Measurements from ENCODE around the gene IL34. TPM values are rescaled to one million over a fixed set of nuclear protein-coding genes. Genes with fewer than 3 reads are reported as not detected.

IL34 gene
- total and polyA plus RNA-seq, 2 experiments from 2014 or later, result not detected

GRCh38 chr16:70694088-70694867 lies 47.9 kb downstream of the IL34 start:
- Histone ChIP-seq H3K36me3 (ENCODE audit: low read depth) (no peaks in the 10 kb centered on the region), H3K4me1 (ENCODE audit: insufficient read depth) (peaks cover 52% of the 10 kb centered on the region), H3K4me3 (0 out of 2 replicates have a peak overlapping the region, but pooled peaks have one; percentile 5), H2AFZ (no peak overlapping the region), H4K20me1 (ENCODE audit: insufficient read depth) (no peaks in the 10 kb centered on the region), H3K9me3 (ENCODE audit: low read depth) (no peaks in the 10 kb centered on the region), H3K4me2 (ENCODE audit: unreplicated experiment) (peak overlapping the region; percentile 51), H3K9me2 (ENCODE audit: insufficient read depth) (no peaks in the 10 kb centered on the region), H3K9ac (peak overlapping the region; percentile 86), H3K27me3 (replicated peaks; ENCODE audit: insufficient read depth) (no peaks in the 10 kb centered on the region), H3F3A (ENCODE audit: insufficient read depth) (peaks cover 9% of the 10 kb centered on the region; the same call in 1 of the 2 replicates), H3K27ac (peak overlapping the region; percentile 73), H3K79me2 (ENCODE audit: insufficient read depth) (no peaks in the 10 kb centered on the region)
- in situ Hi-C loops (cut with MboI), result no loop called here
- WGBS, 2 experiments (ENCODE audit: low coverage in 1 of 2, low lambda C conversion rate in 2 of 2, missing lambda C conversion rate in 2 of 2), result 25 to 27% methylated on average over 17 of the region's 17 CpGs
- TF ChIP-seq EZH2 (IDR thresholded peaks at IDR 0.05; ENCODE audit: insufficient read depth, poor library complexity, severe bottlenecking), result no peak
- TF ChIP-seq EZH2phosphoT487 (IDR thresholded peaks at IDR 0.05; ENCODE audit: insufficient read depth, low read depth), result no peak
- DNase-seq, result peak; percentile 89

- TF ChIP-seq EZH2phosphoT487 (IDR thresholded peaks at IDR 0.05; ENCODE audit: insufficient read depth, low read depth) (no peak), EZH2 (IDR thresholded peaks at IDR 0.05; ENCODE audit: insufficient read depth, poor library complexity, severe bottlenecking) (no peak)
- no peaks in the 10 kb centered on the region for H3K36me3 ChIP-seq (ENCODE audit: low read depth)
- in situ Hi-C loops (cut with MboI), result no loop called here
- no peak overlapping the region for H2AFZ ChIP-seq
- peak overlapping the region; percentile 73 for H3K27ac ChIP-seq
- H3K79me2 ChIP-seq (ENCODE audit: insufficient read depth), result no peaks in the 10 kb centered on the region
- no peaks in the 10 kb centered on the region for H3K9me2 ChIP-seq (ENCODE audit: insufficient read depth)
- H4K20me1 ChIP-seq (ENCODE audit: insufficient read depth), result no peaks in the 10 kb centered on the region
- 68 to 72% methylated on average over 4 of the region's 4 CpGs for whole genome bisulfite sequencing, 2 experiments (ENCODE audit: low coverage in 1 of 2, low lambda C conversion rate in 2 of 2, missing lambda C conversion rate in 2 of 2)
- H3K4me3 ChIP-seq, result no peak overlapping the region
- no peaks in the 10 kb centered on the region for H3K27me3 ChIP-seq (replicated peaks; ENCODE audit: insufficient read depth)
- H3K9me3 ChIP-seq (ENCODE audit: low read depth), result no peaks in the 10 kb centered on the region
- peaks cover 9% of the 10 kb centered on the region; the same call in 1 of the 2 replicates for H3F3A ChIP-seq (ENCODE audit: insufficient read depth)
- H3K4me2 ChIP-seq (ENCODE audit: unreplicated experiment), result peak overlapping the region; percentile 51
- H3K9ac ChIP-seq, result peak overlapping the region; percentile 86
- DNase-seq, result peak; percentile 54
- H3K4me1 ChIP-seq (ENCODE audit: insufficient read depth), result peaks cover 52% of the 10 kb centered on the region
Measured at GRCh38 chr16:70694868-70695218, 48.5 kb downstream of the IL34 start.

GRCh38 chr16:70695331-70696070 lies 49.1 kb downstream of the IL34 start:
- Histone ChIP-seq H3K36me3 (ENCODE audit: low read depth) (no peaks in the 10 kb centered on the region), H2AFZ (no peak overlapping the region), H3K4me1 (ENCODE audit: insufficient read depth) (peaks cover 52% of the 10 kb centered on the region), H3K9ac (no peak overlapping the region), H4K20me1 (ENCODE audit: insufficient read depth) (no peaks in the 10 kb centered on the region), H3K9me2 (ENCODE audit: insufficient read depth) (no peaks in the 10 kb centered on the region), H3F3A (ENCODE audit: insufficient read depth) (peaks cover 9% of the 10 kb centered on the region; the same call in 1 of the 2 replicates), H3K4me2 (ENCODE audit: unreplicated experiment) (no peak overlapping the region), H3K79me2 (ENCODE audit: insufficient read depth) (no peaks in the 10 kb centered on the region), H3K27me3 (replicated peaks; ENCODE audit: insufficient read depth) (no peaks in the 10 kb centered on the region), H3K27ac (0 out of 2 replicates have a peak overlapping the region, but pooled peaks have one; percentile 73), H3K9me3 (ENCODE audit: low read depth) (no peaks in the 10 kb centered on the region), H3K4me3 (no peak overlapping the region)
- DNase-seq, result no peak
- TF ChIP-seq EZH2phosphoT487 (IDR thresholded peaks at IDR 0.05; ENCODE audit: insufficient read depth, low read depth), result no peak
- TF ChIP-seq EZH2 (IDR thresholded peaks at IDR 0.05; ENCODE audit: insufficient read depth, poor library complexity, severe bottlenecking), result no peak
- 92 to 95% methylated on average over 14 of the region's 14 CpGs for WGBS, 2 experiments (ENCODE audit: low coverage in 1 of 2, low lambda C conversion rate in 2 of 2, missing lambda C conversion rate in 2 of 2)
- in situ Hi-C loops (cut with MboI), result no loop called here

- Histone ChIP-seq H3K4me3 (no peak overlapping the region), H2AFZ (no peak overlapping the region), H3F3A (ENCODE audit: insufficient read depth) (peaks cover 9% of the 10 kb centered on the region; the same call in 1 of the 2 replicates), H3K4me1 (ENCODE audit: insufficient read depth) (peaks cover 43% of the 10 kb centered on the region), H3K4me2 (ENCODE audit: unreplicated experiment) (no peak overlapping the region), H3K9ac (no peak overlapping the region), H3K27ac (no peak overlapping the region), H4K20me1 (ENCODE audit: insufficient read depth) (no peaks in the 10 kb centered on the region), H3K9me2 (ENCODE audit: insufficient read depth) (no peaks in the 10 kb centered on the region), H3K79me2 (ENCODE audit: insufficient read depth) (no peaks in the 10 kb centered on the region), H3K27me3 (replicated peaks; ENCODE audit: insufficient read depth) (no peaks in the 10 kb centered on the region), H3K36me3 (ENCODE audit: low read depth) (no peaks in the 10 kb centered on the region), H3K9me3 (ENCODE audit: low read depth) (no peaks in the 10 kb centered on the region)
- DNase-seq, result no peak
- TF ChIP-seq EZH2phosphoT487 (IDR thresholded peaks at IDR 0.05; ENCODE audit: insufficient read depth, low read depth) (no peak), EZH2 (IDR thresholded peaks at IDR 0.05; ENCODE audit: insufficient read depth, poor library complexity, severe bottlenecking) (no peak)
- 94 to 98% methylated on average over 8 of the region's 8 CpGs for WGBS, 2 experiments (ENCODE audit: low coverage in 1 of 2, low lambda C conversion rate in 2 of 2, missing lambda C conversion rate in 2 of 2)
- in situ Hi-C loops (cut with MboI), result no loop called here
Measured at GRCh38 chr16:70696355-70696754, 50.0 kb downstream of the IL34 start.
